Activated CD4-positive, alpha-beta T cell treated with anti-CD3 and anti-CD28 coated beads, Interleukin-2, amount 10 ng/mL, durations not matched to agents 24 days and 14 days (primary cell): ENCODE results near the gene OGG1. TPM values are rescaled to one million over a fixed set of nuclear protein-coding genes. Genes with fewer than 3 reads are reported as not detected.

Experiments used
- DNase-seq: peaks from one replicate; pipeline ENCODE4 v3.0.0; 2022
- H3K27ac Mint-ChIP-seq: one replicate; pipeline ENCODE4 v1.8.0; 2022; ENCODE audit warnings: mild to moderate bottlenecking, mixed read lengths
- H3K27me3 Mint-ChIP-seq: one replicate; pipeline ENCODE4 v1.8.0; 2022; ENCODE audit warnings: mixed read lengths
- H3K36me3 Mint-ChIP-seq: one replicate; pipeline ENCODE4 v1.8.0; 2022; ENCODE audit warnings: low read depth, mild to moderate bottlenecking, mixed read lengths
- H3K4me1 Mint-ChIP-seq: one replicate; pipeline ENCODE4 v1.8.0; 2021; ENCODE audit warnings: mixed read lengths
- H3K4me3 Mint-ChIP-seq: one replicate; pipeline ENCODE4 v1.8.0; 2022; ENCODE audit warnings: mild to moderate bottlenecking, moderate library complexity, mixed read lengths
- H3K9me3 Mint-ChIP-seq: one replicate; pipeline ENCODE4 v1.8.0; 2021; ENCODE audit warnings: mixed read lengths
- intact Hi-C: fragments of 100-400 bp; cut with micrococcal nuclease; formaldehyde crosslinking; loops from one replicate; pipeline ENCODE4 v1.15.1; 2023
- total RNA-seq: library from RNA; stranded (reverse); gene quantifications from 2 replicates; pipeline ENCODE4 v1.2.3, GENCODE V29; 2022

OGG1 gene
- total RNA-seq, 1 donor from 2014 or later, result 41.1 TPM

- Mint-ChIP-seq H3K4me3 (peak overlapping the region; percentile 73), H3K36me3 (peaks cover 36% of the 10 kb centered on the region), H3K27me3 (no peaks in the 10 kb centered on the region), H3K9me3 (peaks cover 4% of the 10 kb centered on the region), H3K27ac (peak overlapping the region; percentile 88), H3K4me1 (peaks cover 60% of the 10 kb centered on the region)
- intact Hi-C loops, result loop anchor here (1.0 to 5.0 kb wide), 5 partner anchors 8 to 474 kb away; partner anchors contain the start of gene TADA3
- peak; percentile 70 for DNase-seq
These were observed 28.7 kb downstream of the OGG1 start for GRCh38 chr3:9778143-9779074.

- Mint-ChIP-seq H3K27ac (peak overlapping the region; percentile 88), H3K36me3 (peaks cover 39% of the 10 kb centered on the region), H3K27me3 (no peaks in the 10 kb centered on the region), H3K4me1 (peaks cover 60% of the 10 kb centered on the region), H3K9me3 (peaks cover 4% of the 10 kb centered on the region), H3K4me3 (peak overlapping the region; percentile 73)
- intact Hi-C loops, result loop anchor here (5.0 kb wide), 1 partner anchor 473 kb away; no protein-coding TSS in a partner anchor
- no peak for DNase-seq
These were observed 29.4 kb downstream of the OGG1 start for GRCh38 chr3:9779075-9779593.

DNA sequence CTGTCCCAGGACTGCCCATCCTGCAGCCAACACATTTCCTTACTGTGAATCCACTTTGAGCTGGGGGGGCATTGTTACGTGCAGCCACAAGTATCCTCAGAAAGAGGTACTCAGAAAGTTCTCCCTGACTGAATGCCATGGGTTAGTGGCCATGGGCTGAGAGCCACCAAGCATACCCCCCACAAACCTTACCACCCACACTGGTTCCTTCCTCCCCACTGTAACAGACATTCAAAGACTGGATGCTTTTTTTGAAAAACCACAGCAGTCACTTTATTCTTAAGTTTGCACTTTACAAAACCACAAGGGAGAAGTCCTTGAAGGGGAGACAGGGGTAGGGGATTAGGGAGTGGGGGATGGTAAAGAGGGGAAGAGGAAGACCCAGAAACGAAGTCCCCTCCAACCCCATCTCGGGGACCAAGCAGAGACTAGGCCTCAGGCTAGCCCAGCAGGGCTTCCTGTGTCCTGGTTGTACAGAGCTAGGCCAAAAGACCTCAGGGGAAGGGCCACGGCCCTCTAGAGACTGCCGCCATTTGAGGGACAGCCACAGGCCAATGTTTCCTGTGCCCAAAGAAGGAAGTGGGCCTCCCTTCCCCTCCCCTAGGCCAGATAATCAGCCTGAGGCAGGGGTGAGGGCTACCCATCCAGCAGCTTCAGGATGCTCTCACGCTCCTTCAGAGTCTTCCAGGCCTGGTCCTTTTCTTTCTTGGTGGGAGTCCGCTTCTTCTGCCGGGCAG lies 30.1 kb downstream of the OGG1 start:
- peak overlapping the region; percentile 88 for H3K27ac Mint-ChIP-seq
- peaks cover 60% of the 10 kb centered on the region for H3K4me1 Mint-ChIP-seq
- H3K4me3 Mint-ChIP-seq, result peak overlapping the region; percentile 59
- peaks cover 42% of the 10 kb centered on the region for H3K36me3 Mint-ChIP-seq
- intact Hi-C loops, result loop anchor here (5.0 kb wide), 1 partner anchor 472 kb away; no protein-coding TSS in a partner anchor
- peaks cover 4% of the 10 kb centered on the region for H3K9me3 Mint-ChIP-seq
- no peaks in the 10 kb centered on the region for H3K27me3 Mint-ChIP-seq
- DNase-seq, result peak; percentile 81

- Mint-ChIP-seq H3K27me3 (no peaks in the 10 kb centered on the region), H3K4me1 (peaks cover 58% of the 10 kb centered on the region), H3K9me3 (peaks cover 4% of the 10 kb centered on the region), H3K4me3 (peak overlapping the region; percentile 59), H3K36me3 (peaks cover 44% of the 10 kb centered on the region), H3K27ac (peak overlapping the region; percentile 88)
- intact Hi-C loops, result no loop called here
- DNase-seq, result no peak
These were observed 30.7 kb downstream of the OGG1 start for GRCh38 chr3:9780458-9780812.

DNA sequence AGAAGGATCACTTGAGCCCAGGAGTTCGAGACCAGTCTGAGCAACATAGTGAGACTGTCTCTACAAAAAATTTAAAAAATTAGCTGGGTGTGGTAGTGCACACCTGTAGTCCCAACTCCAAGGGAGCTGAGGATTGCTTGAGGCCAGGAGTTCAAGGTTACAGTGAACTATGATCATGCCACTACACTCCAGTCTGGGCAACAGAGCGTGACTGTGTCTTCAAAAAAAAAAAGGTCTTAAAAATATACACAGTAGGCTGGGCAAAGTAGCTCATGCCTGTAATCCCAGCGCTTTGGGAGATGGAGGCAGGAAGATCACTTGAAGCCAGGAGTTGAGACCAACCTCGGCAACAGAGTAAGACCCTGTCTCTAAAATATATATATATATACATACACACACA lies 31.2 kb downstream of the OGG1 start:
- DNase-seq, result no peak
- Mint-ChIP-seq H3K9me3 (peaks cover 4% of the 10 kb centered on the region), H3K36me3 (peaks cover 47% of the 10 kb centered on the region), H3K4me1 (peaks cover 62% of the 10 kb centered on the region), H3K27ac (peak overlapping the region; percentile 88), H3K4me3 (peak overlapping the region; percentile 59), H3K27me3 (no peaks in the 10 kb centered on the region)
- intact Hi-C loops, result no loop called here

DNA sequence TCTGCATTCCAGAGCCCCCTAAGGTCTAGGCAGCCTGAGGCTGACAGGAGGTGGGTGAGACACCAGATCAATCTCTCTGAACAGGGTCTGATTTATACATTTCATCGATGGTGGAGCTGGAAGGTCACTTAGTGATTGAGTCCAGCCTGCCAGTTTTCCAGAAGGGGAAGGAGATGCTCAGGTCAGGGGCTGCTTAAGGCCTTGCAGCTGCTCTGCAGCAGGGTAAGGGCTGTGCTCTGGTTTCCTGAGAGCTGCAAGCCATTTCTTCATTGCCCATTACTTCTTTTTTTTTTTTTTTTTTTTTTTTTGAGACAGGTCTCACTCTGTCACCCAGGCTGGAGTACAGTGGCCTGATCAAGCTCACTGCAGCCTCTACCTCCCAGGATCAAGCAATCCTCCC lies 31.8 kb downstream of the OGG1 start:
- no peak overlapping the region for H3K4me3 Mint-ChIP-seq
- DNase-seq, result no peak
- intact Hi-C loops, result no loop called here
- peaks cover 63% of the 10 kb centered on the region for H3K4me1 Mint-ChIP-seq
- H3K36me3 Mint-ChIP-seq, result peaks cover 53% of the 10 kb centered on the region
- no peaks in the 10 kb centered on the region for H3K27me3 Mint-ChIP-seq
- peak overlapping the region; percentile 62 for H3K27ac Mint-ChIP-seq
- H3K9me3 Mint-ChIP-seq, result peaks cover 4% of the 10 kb centered on the region

GRCh38 chr3:9781978-9782603 lies 32.3 kb downstream of the OGG1 start:
- DNase-seq, result no peak
- Mint-ChIP-seq H3K27me3 (no peaks in the 10 kb centered on the region), H3K27ac (peak overlapping the region; percentile 80), H3K4me1 (peaks cover 62% of the 10 kb centered on the region), H3K9me3 (peaks cover 4% of the 10 kb centered on the region), H3K36me3 (peaks cover 58% of the 10 kb centered on the region), H3K4me3 (no peak overlapping the region)
- intact Hi-C loops, result no loop called here

- intact Hi-C loops, result no loop called here
- no peak for DNase-seq
- Mint-ChIP-seq H3K4me1 (peaks cover 63% of the 10 kb centered on the region), H3K36me3 (peaks cover 61% of the 10 kb centered on the region), H3K27me3 (no peaks in the 10 kb centered on the region), H3K4me3 (no peak overlapping the region), H3K27ac (peak overlapping the region; percentile 13), H3K9me3 (peaks cover under 1% of the 10 kb centered on the region)
These were observed 33.0 kb downstream of the OGG1 start for GRCh38 chr3:9782770-9783169.

DNA sequence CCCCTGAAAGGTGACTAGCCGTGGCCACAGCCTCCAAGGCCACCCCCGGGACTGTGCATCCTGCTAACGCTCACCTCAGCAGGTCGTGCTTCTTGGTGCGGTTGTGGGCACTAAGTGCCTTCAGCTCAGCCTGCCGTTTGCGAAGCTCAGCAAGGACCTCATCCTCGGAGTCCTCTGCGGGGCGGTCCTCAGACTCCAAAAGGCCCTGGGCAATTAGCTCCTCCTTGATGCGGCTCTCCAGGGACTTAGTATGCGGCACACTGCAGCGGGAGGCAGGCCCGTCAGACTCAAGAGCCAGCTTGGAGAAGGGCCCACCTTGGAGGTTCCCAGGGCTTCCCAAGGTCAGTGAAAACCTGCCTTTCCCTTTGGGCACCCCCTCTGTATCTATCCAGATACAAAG lies 34.2 kb downstream of the OGG1 start:
- H3K9me3 Mint-ChIP-seq, result no peaks in the 10 kb centered on the region
- H3K4me3 Mint-ChIP-seq, result no peak overlapping the region
- no peaks in the 10 kb centered on the region for H3K27me3 Mint-ChIP-seq
- peaks cover 62% of the 10 kb centered on the region for H3K36me3 Mint-ChIP-seq
- peaks cover 52% of the 10 kb centered on the region for H3K4me1 Mint-ChIP-seq
- DNase-seq, result no peak
- H3K27ac Mint-ChIP-seq, result no peak overlapping the region
- intact Hi-C loops, result no loop called here

DNA sequence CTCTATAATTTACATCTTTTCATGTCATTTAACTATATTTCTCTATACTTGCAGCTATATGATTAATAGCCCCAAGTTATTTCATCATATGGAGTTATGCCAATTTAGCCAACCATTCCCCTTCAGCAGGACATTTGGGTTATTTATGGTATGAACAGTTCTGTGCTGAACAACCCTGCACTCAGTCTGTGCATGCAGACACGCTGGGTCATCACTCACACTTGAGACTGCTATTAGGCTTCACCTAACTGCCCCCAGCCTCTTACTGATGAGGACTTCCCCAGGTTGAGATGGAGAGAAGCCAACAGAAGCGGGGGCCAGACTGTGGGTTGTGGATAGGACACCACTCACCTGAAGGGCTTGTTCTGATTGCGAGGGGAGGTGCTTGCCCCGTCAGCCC lies 35.2 kb downstream of the OGG1 start:
- no peak for DNase-seq
- H3K27ac Mint-ChIP-seq, result no peak overlapping the region
- H3K9me3 Mint-ChIP-seq, result no peaks in the 10 kb centered on the region
- intact Hi-C loops, result no loop called here
- H3K27me3 Mint-ChIP-seq, result no peaks in the 10 kb centered on the region
- peaks cover 66% of the 10 kb centered on the region for H3K36me3 Mint-ChIP-seq
- no peak overlapping the region for H3K4me3 Mint-ChIP-seq
- peaks cover 48% of the 10 kb centered on the region for H3K4me1 Mint-ChIP-seq

GRCh38 chr3:9785602-9786001 lies 35.9 kb downstream of the OGG1 start:
- Mint-ChIP-seq H3K27me3 (no peaks in the 10 kb centered on the region), H3K4me1 (peaks cover 49% of the 10 kb centered on the region), H3K36me3 (peaks cover 68% of the 10 kb centered on the region), H3K4me3 (no peak overlapping the region), H3K27ac (no peak overlapping the region), H3K9me3 (no peaks in the 10 kb centered on the region)
- intact Hi-C loops, result no loop called here
- no peak for DNase-seq

GRCh38 chr3:9786209-9786739 lies 36.5 kb downstream of the OGG1 start:
- peak overlapping the region; percentile 60 for H3K27ac Mint-ChIP-seq
- H3K4me1 Mint-ChIP-seq, result peaks cover 49% of the 10 kb centered on the region
- intact Hi-C loops, result no loop called here
- no peak for DNase-seq
- no peaks in the 10 kb centered on the region for H3K9me3 Mint-ChIP-seq
- no peaks in the 10 kb centered on the region for H3K27me3 Mint-ChIP-seq
- no peak overlapping the region for H3K4me3 Mint-ChIP-seq
- peaks cover 65% of the 10 kb centered on the region for H3K36me3 Mint-ChIP-seq
